ENCODE measurements around the gene TMEM106C. TPM values are rescaled to one million over a fixed set of nuclear protein-coding genes. Genes with fewer than 3 reads are reported as not detected.

Gene TMEM106C
- total and polyA plus RNA-seq, 10 of the 15 experiments (the other 5 are each of a cell fraction or from before 2014, with no cell fraction given): 90.2 to 280 (median 161) TPM

DNA sequence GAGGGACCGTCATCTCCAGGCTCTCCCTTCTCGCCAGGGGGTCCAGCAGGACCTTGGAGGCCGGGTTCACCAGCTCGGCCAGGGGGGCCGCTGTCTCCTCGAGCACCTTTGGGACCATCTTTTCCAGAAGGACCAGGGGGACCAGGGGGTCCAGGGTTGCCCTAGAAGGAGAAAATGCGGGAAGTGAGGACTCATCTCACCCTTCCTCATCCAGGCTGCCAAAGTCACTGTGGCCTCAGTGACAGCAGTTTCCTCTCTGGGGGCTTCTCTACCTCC lies 15.1 kb downstream of the TMEM106C start (continued):
- no peak for TF ChIP-seq FOXK2 (IDR thresholded peaks at IDR 0.05)

DNA sequence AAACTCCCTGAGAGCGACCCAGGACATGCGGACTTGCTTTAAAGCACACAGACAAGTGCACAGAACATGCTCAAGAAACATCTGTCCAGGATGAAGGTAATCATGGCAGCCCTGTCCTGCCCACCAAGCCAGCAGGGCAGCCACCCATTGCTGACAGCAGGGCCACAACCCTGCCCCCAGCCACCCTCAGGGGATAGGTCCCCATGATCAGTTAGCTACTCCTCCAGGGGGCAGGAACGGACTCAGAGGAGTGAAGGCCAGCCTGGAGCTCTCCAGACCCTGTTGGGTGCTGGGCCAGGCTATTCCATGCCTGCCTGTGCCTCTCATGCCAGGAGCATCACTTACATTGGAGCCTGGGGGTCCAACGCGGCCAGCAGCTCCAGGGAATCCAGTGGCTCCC lies 15.8 kb downstream of the TMEM106C start:
- H3K36me3 ChIP-seq (ENCODE audit: control insufficient read depth in 2 of 2, insufficient read depth in 2 of 2, low read length in 1 of 2): no peaks in the 10 kb centered on the region
- WGBS (ENCODE audit: insufficient coverage, insufficient replicate concordance, low lambda C conversion rate, missing lambda C conversion rate): 40% methylated on average over 5 of the region's 5 CpGs
- DNase-seq (ENCODE audit: low read depth, low spot score): no peak
- H2AFZ ChIP-seq (ENCODE audit: control insufficient read depth, low read depth, low read length): no peak overlapping the region
- H3K27me3 ChIP-seq (replicated peaks in 1 of 2; ENCODE audit: control insufficient read depth in 2 of 2, insufficient read depth in 2 of 2, low read length in 1 of 2): no peaks in the 10 kb centered on the region; a peak in 2 of 4 replicates
- H3K9me3 ChIP-seq (replicated peaks; ENCODE audit: control insufficient read depth, insufficient read depth, low read length): no peaks in the 10 kb centered on the region
- no TSS peak for BruUV-seq (replicated peaks)
- ChIA-PET CTCF (interaction anchor here (1.2 to 1.3 kb wide), 2 partner anchors 30 to 210 kb away, joined by 3 read pairs; no protein-coding TSS in a partner anchor), SMC1A (ENCODE audit: uncharacterized antibody, unreplicated experiment) (no interaction called here), RAD21 (ENCODE audit: unreplicated experiment) (interaction anchor here (0.5 kb wide), 1 partner anchor 330 kb away, joined by 3 read pairs; no protein-coding TSS in a partner anchor), POLR2A (no interaction called here)
- no peaks in the 10 kb centered on the region for H3K79me2 ChIP-seq (ENCODE audit: control insufficient read depth, insufficient read depth, low read length)
- no peak overlapping the region for H3K9ac ChIP-seq (ENCODE audit: control insufficient read depth, insufficient read depth, low read length)
- no peak overlapping the region for H3K27ac ChIP-seq (ENCODE audit: control insufficient read depth, insufficient read depth)
- no peaks in the 10 kb centered on the region; the same call in 1 of the 2 replicates for H4K20me1 ChIP-seq (ENCODE audit: control insufficient read depth, insufficient read depth)
- no peak overlapping the region for H3K4me3 ChIP-seq
- no peaks in the 10 kb centered on the region for H3K4me1 ChIP-seq (ENCODE audit: control insufficient read depth, insufficient read depth, low read length)
- in situ Hi-C loops (cut with MboI): no loop called here
- no peak for TF ChIP-seq POLR2A (IDR thresholded peaks at IDR 0.05; ENCODE audit: low read depth, low read length)
- TF ChIP-seq, protein P1, sequence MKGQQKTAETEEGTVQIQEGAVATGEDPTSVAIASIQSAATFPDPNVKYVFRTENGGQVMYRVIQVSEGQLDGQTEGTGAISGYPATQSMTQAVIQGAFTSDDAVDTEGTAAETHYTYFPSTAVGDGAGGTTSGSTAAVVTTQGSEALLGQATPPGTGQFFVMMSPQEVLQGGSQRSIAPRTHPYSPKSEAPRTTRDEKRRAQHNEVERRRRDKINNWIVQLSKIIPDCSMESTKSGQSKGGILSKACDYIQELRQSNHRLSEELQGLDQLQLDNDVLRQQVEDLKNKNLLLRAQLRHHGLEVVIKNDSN (IDR thresholded peaks at IDR 0.05; ENCODE audit: borderline replicate concordance, extremely low read length, insufficient read depth, low read depth, low read length): no peak
- no peak for TF ChIP-seq RAD51 (IDR thresholded peaks at IDR 0.05)
- TF ChIP-seq SPI1 (IDR thresholded peaks at IDR 0.05; ENCODE audit: borderline replicate concordance, insufficient read depth, low read depth, low read length): no peak
- TF ChIP-seq EP300 (IDR thresholded peaks at IDR 0.05; ENCODE audit: borderline replicate concordance in 1 of 2, control insufficient read depth in 1 of 2, low read depth in 2 of 2, low read length in 2 of 2): no peak
- TF ChIP-seq SREBF1 (IDR thresholded peaks at IDR 0.05; ENCODE audit: low read length): no peak
- no peak for TF ChIP-seq POLR2AphosphoS2 (IDR thresholded peaks at IDR 0.05; ENCODE audit: low read depth, low read length)
- TF ChIP-seq SIX5 (IDR thresholded peaks at IDR 0.05; ENCODE audit: low read depth, low read length, severe bottlenecking): no peak
- TF ChIP-seq SMARCA5 (IDR thresholded peaks at IDR 0.05): no peak
- TF ChIP-seq FOXK2 (IDR thresholded peaks at IDR 0.05): no peak
- no peak for TF ChIP-seq HCFC1 (IDR thresholded peaks at IDR 0.05; ENCODE audit: low read length)
- TF ChIP-seq SIN3A (IDR thresholded peaks at IDR 0.05; ENCODE audit: low read depth, low read length): no peak
- no peak for TF ChIP-seq RUNX3 (IDR thresholded peaks at IDR 0.05; ENCODE audit: low read length)
- no peak for TF ChIP-seq CBX5 (IDR thresholded peaks at IDR 0.05; ENCODE audit: low read depth)
- no peak for TF ChIP-seq SUPT20H (IDR thresholded peaks at IDR 0.05; ENCODE audit: borderline replicate concordance, control insufficient read depth, low read depth, low read length)
- TF ChIP-seq, protein P2, sequence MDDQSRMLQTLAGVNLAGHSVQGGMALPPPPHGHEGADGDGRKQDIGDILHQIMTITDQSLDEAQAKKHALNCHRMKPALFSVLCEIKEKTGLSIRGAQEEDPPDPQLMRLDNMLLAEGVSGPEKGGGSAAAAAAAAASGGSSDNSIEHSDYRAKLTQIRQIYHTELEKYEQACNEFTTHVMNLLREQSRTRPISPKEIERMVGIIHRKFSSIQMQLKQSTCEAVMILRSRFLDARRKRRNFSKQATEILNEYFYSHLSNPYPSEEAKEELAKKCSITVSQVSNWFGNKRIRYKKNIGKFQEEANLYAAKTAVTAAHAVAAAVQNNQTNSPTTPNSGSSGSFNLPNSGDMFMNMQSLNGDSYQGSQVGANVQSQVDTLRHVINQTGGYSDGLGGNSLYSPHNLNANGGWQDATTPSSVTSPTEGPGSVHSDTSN (IDR thresholded peaks at IDR 0.05; ENCODE audit: insufficient replicate concordance, low read depth, low read length): no peak
- no peak for TF ChIP-seq GABPA (IDR thresholded peaks at IDR 0.05; ENCODE audit: low read depth)
- no peak for TF ChIP-seq SP1 (IDR thresholded peaks at IDR 0.05; ENCODE audit: low read depth, low read length)
- no peak for TF ChIP-seq EGR1 (IDR thresholded peaks at IDR 0.05; ENCODE audit: borderline replicate concordance in 1 of 2, low read depth in 2 of 2, low read length in 2 of 2)
- H3K4me2 ChIP-seq (ENCODE audit: control insufficient read depth, insufficient read depth): no peak overlapping the region
- intact Hi-C loops (cut with micrococcal nuclease; ENCODE audit: unreplicated experiment): no loop called here
- no peak for FAIRE-seq
- no peak for ATAC-seq

Measured in GM12878 (cell line).